Left renal pelvis (tissue), 4 donors: ENCODE measurements around the gene RNF150. TPM values are rescaled to one million over a fixed set of nuclear protein-coding genes. Genes with fewer than 3 reads are reported as not detected.

Source experiments
- DNase-seq, 4 donors: peaks; one replicate each; pipeline ENCODE4 v3.0.0-alpha.2; 2013; ENCODE audit warnings: low read depth in 4 of 4, low spot score in 3 of 4
- polyA plus RNA-seq, 4 donors: library from polyadenylated mRNA; unstranded; fragments of 120-200 nt; gene quantifications; one replicate each; pipeline ENCODE4 v1.2.1, GENCODE V29; 2013; ENCODE audit not compliant: insufficient read length in 4 of 4

The RNF150 gene
- polyA plus RNA-seq, 4 donors: 22.2 to 35.0 (median 30.1) TPM

- no peak for DNase-seq
These were observed 201.4 kb downstream of the RNF150 start for GRCh38 chr4:140931911-140932310.

GRCh38 chr4:140930557-140930956, 202.7 kb downstream of the RNF150 start:
- DNase-seq: no peak

GRCh38 chr4:140930011-140930410, 203.3 kb downstream of the RNF150 start:
- DNase-seq: no peak

- DNase-seq: no peak
These were observed 204.4 kb downstream of the RNF150 start for GRCh38 chr4:140928880-140929279.

GRCh38 chr4:140926672-140927071, 206.6 kb downstream of the RNF150 start:
- no peak for DNase-seq

- no peak for DNase-seq
These were observed 207.9 kb downstream of the RNF150 start for GRCh38 chr4:140925417-140925816.

- no peak for DNase-seq
These were observed 208.4 kb downstream of the RNF150 start for GRCh38 chr4:140924761-140925392.

GRCh38 chr4:140906993-140907962, 226.0 kb downstream of the RNF150 start:
- DNase-seq: no peak

GRCh38 chr4:140904904-140905303, 228.4 kb downstream of the RNF150 start:
- no peak for DNase-seq

- DNase-seq: no peak
These were observed 229.5 kb downstream of the RNF150 start for GRCh38 chr4:140903522-140904475.

GRCh38 chr4:140901736-140902336, 231.4 kb downstream of the RNF150 start:
- no peak for DNase-seq

- no peak for DNase-seq
These were observed 239.3 kb downstream of the RNF150 start for GRCh38 chr4:140893939-140894338.

- DNase-seq: no peak
These were observed 245.2 kb downstream of the RNF150 start for GRCh38 chr4:140888054-140888453.

GRCh38 chr4:140887467-140887866, 245.8 kb downstream of the RNF150 start:
- no peak for DNase-seq

- DNase-seq: no peak
These were observed 248.7 kb downstream of the RNF150 start for GRCh38 chr4:140884431-140885058.

- DNase-seq: no peak
These were observed 255.5 kb downstream of the RNF150 start for GRCh38 chr4:140877781-140878180.

GRCh38 chr4:140876615-140877364, 256.5 kb downstream of the RNF150 start:
- no peak for DNase-seq

GRCh38 chr4:140875746-140876452, 257.4 kb downstream of the RNF150 start:
- DNase-seq: no peak
